Measurements from ENCODE around the gene LGALSL. TPM values are rescaled to one million over a fixed set of nuclear protein-coding genes. Genes with fewer than 3 reads are reported as not detected.

Gene LGALSL
- total and polyA plus RNA-seq, 2 of the 13 experiments (the other 11 are each of a cell fraction or from before 2014, with no cell fraction given) = 15.4 to 20.0 TPM

GRCh38 chr2:64488050-64488974 lies 34.4 kb downstream of the LGALSL start (continued):
- peak; percentile 30 for TF ChIP-seq XRCC5 (optimal IDR thresholded peaks at IDR 0.05; ENCODE audit: low read length)
- TF ChIP-seq CCAR2 (optimal IDR thresholded peaks at IDR 0.05; ENCODE audit: low read depth, low read length) = no peak
- TF ChIP-seq FUBP1 (CRISPR knock-in tag; IDR thresholded peaks at IDR 0.05; ENCODE audit: borderline replicate concordance) = no peak
- TF ChIP-seq MBNL3 (CRISPR knock-in tag; conservative IDR thresholded peaks at IDR 0.05) = no peak
- no peak for TF ChIP-seq ZBTB33 (CRISPR knock-in tag; IDR thresholded peaks at IDR 0.05)
- TF ChIP-seq CSRNP2 (CRISPR knock-in tag; conservative IDR thresholded peaks at IDR 0.05; ENCODE audit: low read depth) = no peak
- no peak for TF ChIP-seq ZNF160 (CRISPR knock-in tag; IDR thresholded peaks at IDR 0.05)
- no peak for TF ChIP-seq ZFP36L1 (CRISPR knock-in tag; IDR thresholded peaks at IDR 0.05)
- TF ChIP-seq ZNF776 (CRISPR knock-in tag; IDR thresholded peaks at IDR 0.05) = no peak
- TF ChIP-seq RNF2 (conservative IDR thresholded peaks at IDR 0.05; ENCODE audit: low read depth) = no peak
- no peak for TF ChIP-seq SETDB1 (CRISPR knock-in tag; IDR thresholded peaks at IDR 0.05; ENCODE audit: borderline replicate concordance)
- no peak for TF ChIP-seq PPARG (CRISPR knock-in tag; conservative IDR thresholded peaks at IDR 0.05)
- TF ChIP-seq PBX2 (CRISPR knock-in tag; IDR thresholded peaks at IDR 0.05) = no peak
- no peak for TF ChIP-seq GABPA (IDR thresholded peaks at IDR 0.05; ENCODE audit: low read depth, low read length)
- no peak for TF ChIP-seq GABPA (CRISPR knock-in tag; IDR thresholded peaks at IDR 0.05; ENCODE audit: low read depth)
- no peak for TF ChIP-seq ZBTB26 (CRISPR knock-in tag; IDR thresholded peaks at IDR 0.05; ENCODE audit: borderline replicate concordance)
- peak; percentile 9 for TF ChIP-seq TEAD3 (CRISPR knock-in tag; optimal IDR thresholded peaks at IDR 0.05; ENCODE audit: borderline replicate concordance)
- no peak for TF ChIP-seq PCBP2 (optimal IDR thresholded peaks at IDR 0.05; ENCODE audit: low read depth, low read length, poor library complexity, severe bottlenecking)
- TF ChIP-seq ZC3H13 (CRISPR knock-in tag; IDR thresholded peaks at IDR 0.05) = no peak
